GM04503 (cell line): ENCODE measurements around the gene PSMA2.

ENCODE experiments used
- DNase-seq: peaks from one replicate; pipeline ENCODE4 v3.0.0-alpha.2; 2012; ENCODE audit warnings: low read depth

The PSMA2 gene

DNA sequence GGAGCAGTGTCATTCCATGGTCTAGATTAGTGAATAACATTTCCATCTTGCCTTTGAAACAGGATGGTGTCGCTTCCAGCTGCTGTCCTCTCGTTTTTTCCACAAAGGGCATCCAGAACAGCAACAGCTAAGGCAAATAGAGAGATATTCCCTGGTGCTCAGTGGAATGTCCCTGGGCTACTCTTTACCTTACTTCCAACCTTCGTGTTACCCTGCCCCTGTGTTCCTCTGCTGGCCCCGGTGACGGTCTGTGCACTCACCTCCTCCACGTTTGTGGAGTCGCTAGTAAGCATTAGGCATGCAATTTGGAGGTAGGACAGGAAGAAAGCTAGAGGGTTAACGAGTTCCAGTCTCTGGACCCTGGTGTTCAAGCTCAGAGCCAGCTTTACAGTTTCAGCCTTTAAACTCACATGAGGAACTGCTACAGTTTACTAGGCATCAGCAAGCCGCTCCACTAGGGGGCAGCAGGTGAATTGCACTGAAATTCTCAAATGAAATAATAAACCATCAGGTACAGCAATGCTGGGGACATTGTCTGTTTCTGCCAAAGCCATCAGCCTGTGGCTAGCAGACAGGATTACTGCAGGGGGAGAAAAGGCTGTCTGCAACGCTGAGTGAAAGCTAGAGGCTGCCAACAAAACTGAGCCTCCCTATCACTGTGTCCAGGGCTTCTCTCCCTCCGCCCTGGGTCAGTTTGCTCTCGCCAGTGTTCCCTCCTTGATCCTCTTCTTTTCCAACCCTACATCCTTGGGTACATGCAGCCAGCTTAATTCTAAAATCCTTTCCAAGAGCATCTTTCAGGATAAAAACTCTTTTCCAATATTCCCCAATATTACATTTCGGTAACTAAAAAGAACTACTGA is 9.2 kb upstream of the PSMA2 start:
- no peak for DNase-seq

DNA sequence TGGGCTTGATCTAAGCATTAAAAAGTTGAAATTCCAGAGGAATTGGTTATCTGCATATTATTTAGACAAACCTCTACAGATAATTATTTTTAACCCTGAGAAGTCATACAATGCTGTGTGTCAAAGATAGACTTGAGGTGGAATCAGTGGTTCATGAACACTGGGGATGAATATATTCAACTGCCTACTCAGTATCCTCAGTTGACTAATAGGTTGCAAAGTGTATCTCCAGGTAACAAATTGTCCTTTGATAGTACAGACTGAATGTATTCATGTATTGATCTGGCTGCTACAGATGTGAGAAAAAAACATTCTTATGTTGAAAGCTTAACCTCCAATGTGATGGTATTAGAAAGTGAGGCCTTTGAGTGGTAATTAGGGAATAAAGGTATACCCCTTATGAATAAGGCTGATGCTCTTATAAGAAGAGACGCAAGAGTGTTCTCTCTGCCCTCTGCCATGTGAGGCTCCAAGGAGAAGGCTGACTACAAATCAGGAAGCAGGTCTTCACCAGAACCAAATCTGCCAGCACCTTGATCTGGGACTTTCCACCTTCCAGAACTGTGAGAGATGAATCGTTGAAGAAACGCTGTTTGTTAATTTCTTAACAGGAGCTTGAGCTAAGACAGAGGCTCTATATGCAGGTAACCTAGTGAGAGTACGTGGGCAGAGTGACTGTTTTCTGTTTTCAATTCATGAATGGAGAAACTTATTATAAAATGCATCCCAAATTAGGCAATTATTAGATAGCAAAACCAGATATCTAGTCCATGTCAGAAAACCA is 7.7 kb upstream of the PSMA2 start:
- no peak for DNase-seq

DNA sequence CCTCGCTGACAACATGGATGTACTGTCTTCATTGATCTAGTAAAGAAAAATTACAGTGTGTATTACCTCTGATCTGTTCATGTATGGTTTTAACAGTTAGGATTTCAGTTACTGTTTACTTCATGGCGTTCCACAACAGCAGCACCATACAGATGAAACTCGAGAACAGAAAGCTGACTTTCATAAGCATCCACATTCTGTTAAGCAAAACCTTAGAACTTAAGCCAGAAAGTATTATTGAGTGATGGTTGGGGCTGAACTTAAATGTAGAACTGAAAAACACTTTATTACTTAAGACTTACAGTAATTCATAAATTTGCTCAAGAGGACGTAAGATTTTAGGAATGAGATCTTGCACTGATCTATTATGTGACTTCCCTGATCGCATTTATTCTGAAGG is 3.9 kb upstream of the PSMA2 start:
- DNase-seq = no peak

DNA sequence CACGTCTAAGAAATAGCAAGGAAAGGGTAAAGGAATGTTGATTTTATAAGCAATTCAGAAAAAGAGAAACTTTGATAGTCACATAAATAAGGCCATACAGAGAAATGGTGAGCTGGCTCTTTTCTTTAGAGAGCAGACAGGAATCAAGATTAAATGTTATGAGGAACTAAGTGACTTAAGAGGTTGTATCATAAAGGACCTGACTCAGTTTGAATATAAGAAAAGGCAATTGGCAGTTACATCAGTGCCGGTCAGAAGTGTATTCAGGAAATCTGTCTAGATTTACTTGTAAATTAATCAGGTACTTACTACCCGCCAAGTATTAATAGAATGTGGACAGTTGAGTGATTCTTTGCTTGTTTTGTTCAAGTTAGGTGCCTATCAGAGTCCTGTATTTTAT is 2.3 kb upstream of the PSMA2 start:
- no peak for DNase-seq

DNA sequence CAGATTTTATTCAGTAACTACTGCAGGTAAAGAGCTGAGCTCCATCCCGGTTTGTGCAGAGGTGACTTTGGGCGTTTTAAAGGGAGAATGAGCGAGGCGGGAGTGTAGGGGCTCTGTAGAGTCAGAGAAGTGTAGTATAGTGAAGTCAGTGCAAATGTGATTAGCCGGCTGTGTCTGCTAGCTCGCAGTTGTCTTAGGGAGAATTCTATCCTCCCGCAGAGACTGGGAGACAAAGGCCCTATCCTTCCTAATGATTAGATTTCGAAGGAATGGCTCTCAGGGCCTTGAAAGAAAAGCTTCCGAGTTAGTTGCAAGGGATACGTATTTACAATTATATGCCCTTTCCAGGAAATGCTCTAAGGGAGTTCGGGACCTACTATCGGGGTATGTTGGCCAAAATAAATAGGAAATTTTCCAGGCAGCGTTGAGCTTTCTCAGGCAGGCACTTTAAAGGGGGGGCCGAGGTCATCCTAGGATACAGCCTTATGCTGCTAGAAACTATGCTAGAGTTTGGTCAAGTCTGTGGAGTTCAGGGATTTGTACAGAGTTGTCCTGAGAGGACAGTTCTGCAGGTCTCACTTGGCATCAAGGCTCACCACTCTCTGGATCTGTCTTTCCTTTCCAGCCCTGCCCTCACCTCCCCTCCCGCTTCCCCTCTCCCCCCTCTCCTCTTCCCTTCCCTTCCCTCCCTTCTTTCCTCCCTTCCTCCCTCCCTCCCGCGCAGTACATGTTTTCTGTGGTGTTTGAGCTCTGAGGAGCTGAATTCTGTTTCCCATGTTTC is 1.0 kb upstream of the PSMA2 start:
- no peak for DNase-seq

DNA sequence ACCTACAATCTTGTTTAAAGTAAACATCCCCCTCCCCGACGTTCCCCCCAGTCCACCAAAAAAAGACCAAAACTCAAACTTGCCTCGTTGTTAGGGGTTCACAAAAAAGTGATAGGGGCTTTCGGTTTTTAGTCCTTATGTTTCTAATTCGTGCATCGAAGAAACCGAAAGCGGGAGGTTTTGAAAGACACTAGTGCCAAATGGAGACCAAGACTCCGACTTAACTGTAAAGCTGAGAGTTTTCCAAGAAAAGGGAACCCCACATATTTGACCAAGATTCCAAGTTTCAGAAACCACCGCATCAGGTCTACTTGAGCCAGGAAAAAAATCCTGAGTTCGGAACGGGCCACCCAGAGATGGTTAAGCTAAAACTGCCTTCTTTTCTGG is 534 bp downstream of the PSMA2 start:
- DNase-seq = no peak

DNA sequence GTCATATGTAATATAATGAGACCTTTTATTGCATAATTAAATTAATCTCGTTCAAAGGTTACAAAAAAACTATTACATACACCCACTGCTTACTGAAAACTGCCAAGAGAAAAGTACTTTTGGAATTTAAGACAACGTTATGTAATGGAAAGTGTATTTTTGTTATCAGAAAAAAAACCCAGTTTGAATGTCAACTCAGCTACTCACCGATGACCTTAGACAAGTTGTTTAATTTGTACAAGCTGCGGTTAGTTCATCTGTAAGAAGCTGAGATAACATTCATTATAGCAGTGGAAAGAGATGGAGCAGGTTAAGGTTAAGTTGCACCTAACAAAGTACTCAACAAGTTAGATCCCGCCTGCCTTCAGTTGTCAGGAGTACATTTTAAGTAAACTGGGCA is 1.1 kb downstream of the PSMA2 start:
- no peak for DNase-seq

DNA sequence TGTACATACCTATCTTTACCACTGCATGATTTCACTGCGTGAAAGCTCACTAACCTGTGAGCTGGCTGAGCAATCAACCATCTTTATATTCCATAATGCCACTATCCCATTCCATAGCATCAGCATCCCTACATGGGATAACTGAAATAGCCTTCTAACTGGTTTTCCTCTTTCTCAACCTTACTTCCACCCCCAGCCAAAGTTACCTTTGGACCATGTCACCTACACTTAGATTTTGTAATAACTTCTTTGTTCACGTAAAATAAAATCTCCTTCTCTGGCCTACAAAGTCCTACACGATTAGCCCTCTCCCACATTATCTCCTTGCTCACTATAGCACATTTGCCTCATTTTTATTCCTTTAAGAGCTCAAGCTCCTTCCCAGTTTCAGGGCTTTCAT is 2.5 kb downstream of the PSMA2 start:
- no peak for DNase-seq

DNA sequence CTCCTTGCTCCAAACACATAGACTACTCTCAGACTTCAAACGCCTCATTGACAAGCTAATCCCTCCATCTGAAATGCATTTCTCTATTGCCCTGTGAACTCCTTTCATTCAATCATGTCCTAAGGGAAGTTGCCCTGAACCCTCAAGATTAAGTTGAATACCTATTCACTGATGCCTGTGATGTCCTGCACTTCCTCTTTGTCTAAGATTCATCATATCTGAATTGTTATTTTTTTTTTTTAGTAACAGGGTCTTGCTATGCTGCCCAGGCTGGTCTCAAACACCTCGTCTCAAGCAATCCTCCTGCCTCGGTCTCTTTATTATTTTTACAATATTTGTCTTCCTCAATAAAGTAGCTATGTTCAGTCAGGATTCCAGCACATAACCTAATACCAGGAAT is 3.2 kb downstream of the PSMA2 start:
- DNase-seq = no peak

DNA sequence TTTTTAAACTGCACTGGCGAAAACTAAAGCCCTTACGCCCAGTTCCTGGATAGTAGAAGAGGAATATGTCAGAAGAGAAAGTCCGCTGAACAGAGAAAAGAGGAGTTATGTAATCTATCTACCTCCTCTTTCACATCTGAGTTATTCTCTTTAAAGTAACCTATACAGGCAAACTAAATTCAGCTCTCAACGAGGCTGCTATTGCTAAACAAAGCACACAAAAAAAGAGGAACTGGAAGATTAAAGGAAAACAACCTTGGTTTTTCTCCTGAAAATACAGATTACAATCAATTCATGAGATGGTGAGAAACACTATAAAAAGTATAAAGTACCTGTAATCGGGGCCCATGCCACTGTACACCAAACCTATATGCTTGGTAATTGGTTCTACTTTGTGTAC is 5.8 kb downstream of the PSMA2 start:
- DNase-seq = no peak

DNA sequence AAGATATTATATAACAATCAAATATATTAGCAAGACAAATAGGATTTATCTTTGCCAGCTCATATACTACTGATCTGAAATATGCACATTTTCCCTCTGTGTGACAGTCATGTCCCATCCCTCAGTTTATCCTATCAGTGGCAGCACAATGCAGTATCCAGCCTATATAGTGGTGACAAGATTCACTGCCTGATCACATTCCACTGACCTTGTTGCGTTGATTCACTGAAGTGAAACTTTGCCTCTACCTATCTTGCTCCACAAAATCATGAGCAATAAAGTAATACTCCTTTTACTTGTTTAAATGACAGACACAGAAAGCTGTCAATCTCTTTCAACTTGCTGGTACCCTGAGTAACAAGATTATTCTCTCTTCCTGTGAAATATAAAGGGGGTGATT is 6.3 kb downstream of the PSMA2 start:
- DNase-seq = no peak

DNA sequence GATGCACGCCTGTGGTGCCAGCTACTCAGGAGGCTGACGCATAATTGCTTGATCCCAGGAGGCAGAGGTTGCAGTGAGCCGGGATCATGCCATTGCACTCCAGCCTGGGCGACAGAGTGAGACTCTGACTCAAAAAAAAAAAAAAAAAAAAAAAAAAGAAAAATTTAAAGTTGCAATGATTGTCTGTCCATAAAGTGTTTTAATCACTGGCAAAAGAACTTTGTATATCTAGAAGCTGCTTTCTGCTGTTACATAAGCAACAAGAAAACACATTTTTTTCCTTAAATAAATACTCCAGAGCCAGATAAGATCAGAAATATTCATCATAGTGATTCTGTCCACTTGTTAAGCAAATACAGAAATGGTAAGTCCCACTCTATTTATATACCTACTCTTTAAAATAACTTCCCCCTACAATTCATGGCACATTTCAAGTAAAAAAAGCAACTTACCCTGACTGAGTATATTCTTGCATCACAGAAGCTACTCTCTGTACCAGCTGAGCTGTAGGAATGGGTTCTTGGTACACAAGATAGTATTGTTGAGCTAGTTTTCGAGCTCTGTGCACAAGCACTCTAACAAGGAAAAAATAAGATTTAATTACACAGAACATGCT is 7.6 kb downstream of the PSMA2 start:
- no peak for DNase-seq

DNA sequence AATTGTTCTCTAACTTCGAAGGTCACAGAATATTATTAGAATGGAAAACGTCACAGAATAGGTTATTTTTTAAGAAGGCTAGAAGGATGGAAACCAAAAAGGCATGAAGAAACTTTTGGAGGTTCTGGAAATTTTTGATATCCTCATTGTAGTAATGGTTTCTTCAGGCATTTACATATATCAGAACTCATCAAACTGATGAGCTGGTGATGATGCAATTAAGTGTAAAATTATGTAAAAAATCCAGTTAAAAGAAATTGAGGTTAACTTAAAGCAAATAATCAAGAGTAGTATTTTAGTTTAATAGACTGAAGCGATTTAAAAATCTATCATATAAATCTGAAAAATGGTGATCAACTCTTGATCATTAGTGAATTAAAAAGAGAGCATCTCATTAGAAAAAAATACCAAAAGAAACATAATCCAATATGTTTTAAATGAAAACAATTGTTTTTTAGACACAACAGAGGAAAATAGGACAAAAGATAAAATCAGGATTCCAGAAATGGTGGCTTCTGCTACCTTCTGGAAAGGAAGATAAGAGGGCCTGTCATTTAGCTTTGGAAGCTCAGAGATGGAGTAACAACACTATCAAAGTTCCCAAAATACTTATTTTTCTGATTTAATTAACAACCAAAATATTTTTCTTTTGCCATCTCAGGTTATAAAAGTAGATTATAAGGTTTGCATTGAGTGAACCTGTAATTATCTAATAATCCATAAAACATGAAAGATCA is 9.8 kb downstream of the PSMA2 start:
- DNase-seq = no peak

DNA sequence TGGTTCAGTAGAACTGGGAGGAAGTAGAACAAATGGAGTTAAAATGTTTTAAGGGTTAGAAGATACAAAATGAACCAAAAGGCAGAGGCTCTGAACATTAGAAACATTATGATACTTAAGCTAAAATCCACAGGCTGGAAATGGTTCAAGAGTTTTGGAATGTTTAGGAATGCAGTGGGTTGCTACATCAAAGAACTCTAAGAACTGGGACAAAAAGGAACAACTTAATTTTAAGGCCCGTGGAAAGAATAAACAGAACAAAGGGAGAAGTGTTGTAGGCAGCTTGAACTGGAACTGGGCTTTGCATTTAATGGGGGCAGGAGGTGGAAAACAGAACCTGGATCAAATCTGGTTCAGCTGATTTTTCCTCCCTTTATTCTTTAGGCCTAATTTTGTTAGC is 16.6 kb downstream of the PSMA2 start:
- no peak for DNase-seq

DNA sequence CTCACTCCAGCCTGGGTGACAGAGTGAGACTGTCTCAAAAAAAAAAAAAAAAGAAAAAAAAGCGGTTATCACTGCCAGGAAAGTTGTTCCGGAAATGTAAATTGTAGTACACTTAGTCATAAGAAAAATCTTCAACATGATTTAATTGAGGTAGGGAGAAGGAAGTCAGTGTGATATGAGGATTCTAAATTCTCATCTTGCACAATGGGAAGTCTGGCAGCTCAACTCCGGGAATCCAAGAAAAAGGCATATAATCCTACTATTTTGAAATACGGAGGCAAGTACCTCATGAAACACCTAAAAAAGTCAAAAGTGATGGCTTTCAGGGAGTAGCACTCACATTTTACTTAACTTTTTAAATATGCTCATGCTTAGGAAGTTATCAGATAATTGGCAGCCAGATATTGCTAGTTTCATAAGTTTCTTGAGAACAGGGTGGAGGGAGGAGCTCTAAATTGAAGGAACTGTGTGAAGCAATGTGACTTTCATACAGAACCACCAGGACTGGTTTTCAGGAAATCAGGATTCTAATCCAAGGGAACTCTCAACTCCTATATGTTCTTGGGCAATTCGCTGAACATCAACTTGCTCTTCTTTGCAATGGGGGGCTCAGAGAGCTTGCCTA is 17.4 kb downstream of the PSMA2 start:
- DNase-seq = peak; percentile 61

DNA sequence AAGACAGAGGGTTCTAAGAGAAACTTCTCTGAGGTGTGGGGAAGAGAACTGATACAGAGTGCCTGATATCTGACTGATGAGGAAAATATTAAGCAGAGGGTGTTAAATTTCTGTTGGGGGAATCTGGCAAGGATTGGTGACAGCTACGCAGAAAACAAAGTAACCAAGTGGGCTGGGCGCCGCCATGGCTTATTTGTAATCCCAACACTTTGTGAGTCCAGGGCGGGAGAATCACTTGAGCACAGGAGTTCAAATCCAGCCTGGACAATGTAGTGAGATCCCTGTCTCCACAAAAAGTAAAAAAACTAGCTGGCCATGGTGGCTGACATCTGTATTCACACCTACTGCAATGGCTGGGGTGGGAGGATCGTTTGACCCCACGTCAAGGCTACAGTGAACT is 18.0 kb downstream of the PSMA2 start:
- DNase-seq = no peak

DNA sequence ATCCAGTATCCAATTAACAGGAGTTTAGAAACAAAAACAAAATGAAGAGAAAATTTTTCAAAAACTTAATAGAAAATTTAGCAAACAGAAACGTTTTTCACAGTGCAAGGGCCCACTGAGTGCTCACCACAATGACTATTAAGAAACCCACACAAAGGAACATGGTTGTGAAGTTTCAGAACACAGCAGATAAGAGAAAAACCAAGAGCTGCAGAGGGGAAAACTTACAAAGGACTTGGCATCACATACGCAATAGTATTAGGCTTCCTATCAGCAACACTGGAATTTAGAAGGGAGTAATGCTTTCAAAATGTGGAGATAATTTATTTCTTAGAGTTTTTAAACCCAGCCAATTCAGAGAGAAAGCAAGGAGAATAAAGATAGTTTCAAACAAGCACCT is 18.4 kb downstream of the PSMA2 start:
- DNase-seq = no peak

DNA sequence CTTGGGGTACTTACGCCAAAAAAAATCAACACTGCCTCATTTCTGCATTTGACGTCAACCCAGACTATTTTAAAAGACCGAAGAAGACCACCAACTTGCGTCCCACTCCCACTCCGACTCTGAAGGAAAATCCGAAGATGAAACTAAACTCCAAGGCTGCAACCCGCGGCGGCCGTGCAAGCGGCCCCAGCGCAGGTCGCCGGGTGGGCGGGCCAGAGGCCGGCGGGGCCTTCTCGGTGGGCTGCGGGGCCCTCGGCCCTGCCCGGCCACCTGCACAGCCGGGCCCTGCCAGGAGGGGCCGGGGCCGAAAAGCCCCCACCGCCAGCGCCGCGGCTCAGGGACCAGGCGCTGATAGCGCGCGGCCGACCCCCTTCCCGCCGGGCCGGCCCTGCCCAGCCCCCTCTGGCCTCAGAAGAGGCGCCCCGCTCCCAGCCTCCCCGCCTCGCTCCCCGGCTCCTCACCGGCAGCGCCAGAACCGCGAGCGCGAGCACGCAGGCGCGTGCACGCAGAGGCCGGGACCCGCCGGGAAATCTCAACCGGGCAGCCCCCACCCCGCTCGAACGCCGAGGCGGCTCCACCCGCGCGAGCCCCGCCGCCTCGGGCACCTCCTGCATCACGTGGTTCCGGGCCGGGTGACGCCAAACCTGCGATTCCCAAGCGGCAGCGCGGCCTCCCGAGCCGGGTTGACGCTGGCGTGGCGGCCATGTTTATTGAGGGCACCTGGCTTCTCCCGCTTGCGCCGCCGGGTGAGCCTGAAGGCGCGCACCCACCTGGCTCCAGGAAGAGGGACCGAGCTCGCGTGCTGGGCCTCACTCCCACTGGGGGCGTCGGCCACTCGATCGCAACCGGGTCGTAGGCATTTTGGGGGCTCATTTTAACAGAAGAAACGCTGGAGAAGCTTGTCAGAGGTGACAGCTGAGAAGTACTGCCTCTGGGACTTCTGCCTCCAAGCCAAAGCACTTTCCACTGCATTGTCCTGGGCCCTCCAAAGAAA is 20.2 kb downstream of the PSMA2 start, which contains the start of gene C7orf25:
TSS of gene C7orf25 (minus strand) at position 617 of the 994 bp plus-strand sequence. CDS start 1,170 bp downstream, outside the sequence.
- DNase-seq = no peak

DNA sequence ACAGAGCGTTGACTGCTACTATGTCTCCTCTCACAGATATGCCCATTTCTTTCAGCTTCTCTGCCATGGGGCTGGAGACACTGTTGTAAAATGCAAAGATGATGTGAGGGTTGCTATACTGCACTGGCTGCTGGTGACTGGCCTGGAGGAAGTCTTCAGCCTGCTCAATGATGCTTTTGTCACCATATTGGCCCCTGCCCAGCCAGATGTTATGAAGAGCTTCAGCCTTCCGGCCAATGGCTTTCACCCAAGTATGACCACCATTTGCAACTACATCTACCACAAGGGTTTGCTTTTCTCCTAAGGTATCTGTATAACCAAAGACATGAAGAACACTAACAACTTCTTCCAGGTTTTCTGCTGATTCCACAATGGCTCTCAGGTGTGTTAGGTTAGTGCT is 21.7 kb downstream of the PSMA2 start:
- DNase-seq = no peak

DNA sequence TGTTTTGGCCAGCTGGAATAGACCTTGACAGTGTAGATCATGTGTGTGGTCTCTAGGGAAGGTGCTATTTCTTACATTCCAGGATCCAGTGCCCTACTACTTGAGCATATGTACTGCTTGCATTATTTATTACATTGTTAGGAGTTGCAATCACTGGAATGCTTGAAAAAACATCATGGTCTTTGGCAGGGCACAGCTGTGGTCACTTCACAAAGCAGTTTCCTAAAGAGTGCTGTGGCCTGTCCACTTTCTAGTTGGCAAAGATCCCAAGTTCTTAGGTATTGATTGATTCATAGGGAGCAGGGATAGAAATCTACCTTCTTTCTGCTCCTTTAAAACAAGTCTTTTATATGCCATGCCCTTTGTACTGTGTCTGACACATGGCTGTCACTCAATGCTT is 24.7 kb downstream of the PSMA2 start:
- no peak for DNase-seq
